ENCODE measurements around the gene CTBP1.

GRCh38 chr4:1169691-1170096 is 79.2 kb downstream of the CTBP1 start:
- no peak for TF ChIP-seq POLR2A (conservative IDR thresholded peaks at IDR 0.05)
- no peak for TF ChIP-seq CTCF (IDR thresholded peaks at IDR 0.05 in 2 of 3, conservative IDR thresholded peaks at IDR 0.05 in 1 of 3; ENCODE audit: insufficient read depth in 2 of 3, low read depth in 1 of 3, low read length in 3 of 3)
- TF ChIP-seq E2F6 (IDR thresholded peaks at IDR 0.05; ENCODE audit: borderline replicate concordance in 1 of 2, extremely low read depth in 1 of 2, insufficient read depth in 1 of 2, insufficient read length in 1 of 2, low read depth in 1 of 2, low read length in 1 of 2, poor library complexity in 1 of 2, severe bottlenecking in 1 of 2) = no peak
- no peak for TF ChIP-seq ZFX (CRISPR knock-in tag; IDR thresholded peaks at IDR 0.05)
- no peak for TF ChIP-seq TAF1 (IDR thresholded peaks at IDR 0.05; ENCODE audit: control insufficient read depth, extremely low read depth, insufficient read depth, low read length, severe bottlenecking)
- TF ChIP-seq USF2 (CRISPR knock-in tag; IDR thresholded peaks at IDR 0.05) = no peak
- TF ChIP-seq DEAF1 (CRISPR knock-in tag; IDR thresholded peaks at IDR 0.05) = no peak
- TF ChIP-seq CEBPB (tag; IDR thresholded peaks at IDR 0.05) = no peak
- TF ChIP-seq ZNF253 (CRISPR knock-in tag; conservative IDR thresholded peaks at IDR 0.05) = no peak

All from K562 (cell line).